ENCODE results near the gene SEC14L2.

DNA sequence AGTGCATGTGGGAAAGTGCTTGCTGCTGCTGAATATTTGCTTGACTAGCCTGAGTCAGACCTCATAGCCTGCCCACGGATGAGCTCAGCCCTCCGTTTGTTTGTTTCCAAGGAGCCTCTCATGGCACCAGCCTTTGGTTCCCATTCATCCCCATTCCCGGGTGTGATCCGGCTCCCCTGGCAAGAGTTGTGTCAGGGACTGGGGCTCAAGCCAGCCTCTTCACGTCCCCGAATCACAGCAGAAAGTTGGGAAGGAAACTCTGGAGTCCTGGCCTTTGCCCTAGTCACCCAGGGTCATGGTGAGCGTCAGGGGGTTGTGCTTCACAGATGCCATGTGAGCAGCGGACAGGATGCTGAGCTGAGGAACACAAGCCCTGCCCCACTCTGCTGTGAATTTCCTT, 61.2 kb downstream of the SEC14L2 start:
- TF ChIP-seq, protein P1, sequence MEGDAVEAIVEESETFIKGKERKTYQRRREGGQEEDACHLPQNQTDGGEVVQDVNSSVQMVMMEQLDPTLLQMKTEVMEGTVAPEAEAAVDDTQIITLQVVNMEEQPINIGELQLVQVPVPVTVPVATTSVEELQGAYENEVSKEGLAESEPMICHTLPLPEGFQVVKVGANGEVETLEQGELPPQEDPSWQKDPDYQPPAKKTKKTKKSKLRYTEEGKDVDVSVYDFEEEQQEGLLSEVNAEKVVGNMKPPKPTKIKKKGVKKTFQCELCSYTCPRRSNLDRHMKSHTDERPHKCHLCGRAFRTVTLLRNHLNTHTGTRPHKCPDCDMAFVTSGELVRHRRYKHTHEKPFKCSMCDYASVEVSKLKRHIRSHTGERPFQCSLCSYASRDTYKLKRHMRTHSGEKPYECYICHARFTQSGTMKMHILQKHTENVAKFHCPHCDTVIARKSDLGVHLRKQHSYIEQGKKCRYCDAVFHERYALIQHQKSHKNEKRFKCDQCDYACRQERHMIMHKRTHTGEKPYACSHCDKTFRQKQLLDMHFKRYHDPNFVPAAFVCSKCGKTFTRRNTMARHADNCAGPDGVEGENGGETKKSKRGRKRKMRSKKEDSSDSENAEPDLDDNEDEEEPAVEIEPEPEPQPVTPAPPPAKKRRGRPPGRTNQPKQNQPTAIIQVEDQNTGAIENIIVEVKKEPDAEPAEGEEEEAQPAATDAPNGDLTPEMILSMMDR (IDR thresholded peaks at IDR 0.05; ENCODE audit: low read depth, low read length): no peak
- no peak for TF ChIP-seq POLR2A (IDR thresholded peaks at IDR 0.05; ENCODE audit: extremely low read depth, insufficient read length)
